Measurements from ENCODE around the gene BBX.

DNA sequence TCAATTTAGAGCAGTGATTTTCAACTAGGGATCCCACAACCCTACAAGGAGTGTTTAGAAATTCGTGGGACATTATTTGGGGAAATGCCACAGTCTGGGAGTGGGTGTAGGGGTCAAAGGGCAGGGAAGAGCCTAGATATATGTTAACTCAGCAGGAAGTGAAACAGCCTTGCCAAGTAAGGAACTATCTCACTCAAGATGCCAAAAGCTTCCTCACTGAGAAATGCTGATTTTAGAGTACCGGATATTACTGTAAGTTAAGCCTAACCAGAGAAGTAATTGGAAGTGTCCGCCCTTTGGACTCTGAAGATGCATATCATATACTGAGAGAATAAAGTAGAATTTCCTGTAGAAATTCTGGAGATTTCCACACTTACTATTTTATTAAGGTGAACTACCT is 158.6 kb downstream of the BBX start:
- TF ChIP-seq, protein P1, sequence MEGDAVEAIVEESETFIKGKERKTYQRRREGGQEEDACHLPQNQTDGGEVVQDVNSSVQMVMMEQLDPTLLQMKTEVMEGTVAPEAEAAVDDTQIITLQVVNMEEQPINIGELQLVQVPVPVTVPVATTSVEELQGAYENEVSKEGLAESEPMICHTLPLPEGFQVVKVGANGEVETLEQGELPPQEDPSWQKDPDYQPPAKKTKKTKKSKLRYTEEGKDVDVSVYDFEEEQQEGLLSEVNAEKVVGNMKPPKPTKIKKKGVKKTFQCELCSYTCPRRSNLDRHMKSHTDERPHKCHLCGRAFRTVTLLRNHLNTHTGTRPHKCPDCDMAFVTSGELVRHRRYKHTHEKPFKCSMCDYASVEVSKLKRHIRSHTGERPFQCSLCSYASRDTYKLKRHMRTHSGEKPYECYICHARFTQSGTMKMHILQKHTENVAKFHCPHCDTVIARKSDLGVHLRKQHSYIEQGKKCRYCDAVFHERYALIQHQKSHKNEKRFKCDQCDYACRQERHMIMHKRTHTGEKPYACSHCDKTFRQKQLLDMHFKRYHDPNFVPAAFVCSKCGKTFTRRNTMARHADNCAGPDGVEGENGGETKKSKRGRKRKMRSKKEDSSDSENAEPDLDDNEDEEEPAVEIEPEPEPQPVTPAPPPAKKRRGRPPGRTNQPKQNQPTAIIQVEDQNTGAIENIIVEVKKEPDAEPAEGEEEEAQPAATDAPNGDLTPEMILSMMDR (IDR thresholded peaks at IDR 0.05): no peak
- TF ChIP-seq POLR2A (IDR thresholded peaks at IDR 0.05): no peak
- no peak for TF ChIP-seq EP300 (IDR thresholded peaks at IDR 0.05)

Data from gastroesophageal sphincter (tissue), 3 donors.